Mesendoderm (in vitro differentiated cells): ENCODE results near the gene DCTN2.
"Not testable (repeated sequence)": the region's sequence is repeated elsewhere in the genome, so short reads cannot be mapped to it uniquely, and the experiment has no call there.

Experiments
- DNase-seq: peaks from one replicate; pipeline ENCODE4 v3.0.0; 2013
- H2AK5ac ChIP-seq: 2 replicates; pipeline ENCODE4 v1.6.1; 2013; ENCODE audit warnings: low read length, inconsistent platforms
- H2BK120ac ChIP-seq: 2 replicates; pipeline ENCODE4 v1.6.1; 2013; ENCODE audit warnings: low read depth, mild to moderate bottlenecking, low read length, moderate library complexity, mixed read lengths
- H2BK15ac ChIP-seq: replicated peaks from 2 replicates; pipeline ENCODE4 v1.6.1; 2013; ENCODE audit warnings: low read depth, mild to moderate bottlenecking, moderate library complexity
- H2BK5ac ChIP-seq: 2 replicates; pipeline ENCODE4 v1.6.1; 2013; ENCODE audit warnings: low read length, inconsistent platforms
- H3K18ac ChIP-seq: 2 replicates; pipeline ENCODE4 v1.6.1; 2013; ENCODE audit warnings: mild to moderate bottlenecking, low read length, mixed read lengths
- H3K23ac ChIP-seq: one replicate; pipeline ENCODE4 v1.6.1; 2013; ENCODE audit warnings: low read length
- H3K27ac ChIP-seq: 2 replicates; pipeline ENCODE4 v1.5.1; 2013; ENCODE audit warnings: low read depth, mild to moderate bottlenecking, inconsistent platforms, low read length, moderate library complexity
- H3K27me3 ChIP-seq: 2 replicates; pipeline ENCODE4 v1.6.1; 2013; ENCODE audit warnings: low read length, control low read depth, mild to moderate bottlenecking, inconsistent platforms; ENCODE audit not compliant: insufficient read depth, poor library complexity
- H3K36me3 ChIP-seq: 2 replicates; pipeline ENCODE4 v1.6.1; 2013; ENCODE audit warnings: low read length, inconsistent platforms; ENCODE audit not compliant: control insufficient read depth, insufficient read depth
- H3K4ac ChIP-seq: one replicate; pipeline ENCODE4 v1.6.1; 2013; ENCODE audit warnings: low read depth, mild to moderate bottlenecking, low read length, moderate library complexity
- H3K4me1 ChIP-seq: 2 replicates; pipeline ENCODE4 v1.6.1; 2013; ENCODE audit warnings: low read depth, low read length, inconsistent platforms; ENCODE audit not compliant: control insufficient read depth
- H3K4me2 ChIP-seq: 2 replicates; pipeline ENCODE4 v1.6.1; 2013; ENCODE audit warnings: low read length
- H3K4me3 ChIP-seq: 2 replicates; pipeline ENCODE4 v1.5.1; 2013; ENCODE audit warnings: mild to moderate bottlenecking, low read length
- H3K56ac ChIP-seq: one replicate; pipeline ENCODE4 v1.6.1; 2013; ENCODE audit warnings: low read length
- H3K79me1 ChIP-seq: 2 replicates; pipeline ENCODE4 v1.6.1; 2013; ENCODE audit warnings: low read length, inconsistent platforms
- H3K79me2 ChIP-seq: 2 replicates; pipeline ENCODE4 v1.6.1; 2013; ENCODE audit warnings: mild to moderate bottlenecking, low read length; ENCODE audit not compliant: control insufficient read depth, insufficient read depth
- H3K9ac ChIP-seq: 2 replicates; pipeline ENCODE4 v1.6.1; 2013; ENCODE audit warnings: low read length, inconsistent platforms
- H4K5ac ChIP-seq: one replicate; pipeline ENCODE4 v1.6.1; 2013; ENCODE audit warnings: low read length
- H4K8ac ChIP-seq: one replicate; pipeline ENCODE4 v1.6.1; 2013; ENCODE audit warnings: low read depth, mild to moderate bottlenecking, control low read depth, low read length, moderate library complexity
- WGBS: extraction: QIAGEN DNeasy Blood & Tissue Kit; methylation state at CpG from one replicate; pipeline ENCODE4 v1.1.7; 2013; ENCODE audit warnings: low lambda C conversion rate, missing lambda C conversion rate; ENCODE audit not compliant: insufficient coverage; ENCODE audit errors: extremely low coverage; 5-methylcytosine and 5-hydroxymethylcytosine counted together

Gene DCTN2

GRCh38 chr12:57564178-57564740, 17.3 kb upstream of the DCTN2 start:
- Histone ChIP-seq H3K56ac (no peak overlapping the region), H3K27ac (no peak overlapping the region), H3K23ac (peak overlapping the region; percentile 6), H2AK5ac (no peak overlapping the region), H3K36me3 (no peaks in the 10 kb centered on the region), H3K18ac (no peak overlapping the region), H3K27me3 (no peaks in the 10 kb centered on the region), H3K79me2 (no peaks in the 10 kb centered on the region), H3K4me2 (no peak overlapping the region), H3K4ac (no peak overlapping the region), H3K4me1 (no peaks in the 10 kb centered on the region), H3K4me3 (no peak overlapping the region), H3K79me1 (no peaks in the 10 kb centered on the region), H2BK15ac (no peak overlapping the region), H2BK5ac (no peak overlapping the region), H2BK120ac (no peak overlapping the region), H4K5ac (no peak overlapping the region), H3K9ac (no peak overlapping the region), H4K8ac (no peak overlapping the region)
- DNase-seq = no peak
- WGBS = no CpG with 5 or more reads among the region's 7 CpGs

DNA sequence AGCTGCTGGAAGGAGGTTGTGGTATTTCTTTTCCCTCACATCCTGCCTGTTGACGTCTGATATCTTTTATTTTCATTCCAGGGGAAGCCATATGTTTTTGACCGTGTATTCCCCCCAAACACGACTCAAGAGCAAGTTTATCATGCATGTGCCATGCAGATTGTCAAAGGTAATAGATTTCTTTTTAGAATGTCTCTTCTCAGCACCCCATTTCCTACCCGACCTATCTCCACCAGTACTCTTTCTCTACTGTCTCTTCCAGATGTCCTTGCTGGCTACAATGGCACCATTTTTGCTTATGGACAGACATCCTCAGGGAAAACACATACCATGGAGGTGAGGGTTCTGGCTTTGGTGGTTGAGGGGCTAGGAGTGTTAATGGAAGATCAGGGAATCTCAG, 16.4 kb upstream of the DCTN2 start:
- no peak overlapping the region for H3K4me3 ChIP-seq
- H3K4ac ChIP-seq = no peak overlapping the region
- H2BK120ac ChIP-seq = no peak overlapping the region
- DNase-seq = no peak
- no peak overlapping the region for H2BK15ac ChIP-seq
- H3K79me1 ChIP-seq = no peaks in the 10 kb centered on the region
- no peaks in the 10 kb centered on the region for H3K79me2 ChIP-seq
- no peak overlapping the region for H3K18ac ChIP-seq
- no peak overlapping the region for H4K8ac ChIP-seq
- no peaks in the 10 kb centered on the region for H3K4me1 ChIP-seq
- H3K27ac ChIP-seq = no peak overlapping the region
- H2AK5ac ChIP-seq = no peak overlapping the region
- no peak overlapping the region for H2BK5ac ChIP-seq
- H3K27me3 ChIP-seq = no peaks in the 10 kb centered on the region
- H3K36me3 ChIP-seq = no peaks in the 10 kb centered on the region
- no peak overlapping the region for H3K56ac ChIP-seq
- no peak overlapping the region for H3K4me2 ChIP-seq
- no CpG with 5 or more reads among the region's 4 CpGs for WGBS
- no peak overlapping the region for H3K23ac ChIP-seq
- H3K9ac ChIP-seq = no peak overlapping the region
- H4K5ac ChIP-seq = no peak overlapping the region

DNA sequence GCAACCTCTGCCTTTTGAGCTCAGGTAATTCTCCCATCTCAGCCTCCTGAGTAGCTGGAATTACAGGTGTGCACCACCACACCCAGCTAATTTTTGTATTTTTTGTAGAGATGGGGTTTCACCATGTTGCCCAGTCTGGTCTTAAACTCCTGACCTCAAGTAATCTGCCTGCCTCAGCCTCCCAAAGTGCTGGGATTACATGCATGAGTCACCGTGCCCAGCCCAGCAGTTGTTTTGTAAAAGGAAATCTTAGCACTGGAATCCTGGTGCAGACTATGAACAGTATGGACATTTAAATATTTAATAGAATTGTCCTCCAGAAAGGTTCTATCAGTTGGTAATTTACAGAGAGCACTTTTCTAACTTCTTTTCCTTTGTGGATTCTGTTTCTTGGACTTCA, 14.1 kb upstream of the DCTN2 start:
- no CpG with 5 or more reads among the region's 1 CpG for WGBS
- H3K4ac ChIP-seq, H3K79me1 ChIP-seq, H3K9ac ChIP-seq, H3K27me3 ChIP-seq, H3K56ac ChIP-seq, H3K4me2 ChIP-seq, H2BK5ac ChIP-seq, DNase-seq, H2BK15ac ChIP-seq, H3K79me2 ChIP-seq, H3K18ac ChIP-seq, H3K4me1 ChIP-seq, H4K8ac ChIP-seq, H3K36me3 ChIP-seq, H2AK5ac ChIP-seq, H4K5ac ChIP-seq, H2BK120ac ChIP-seq, H3K23ac ChIP-seq, H3K4me3 ChIP-seq, H3K27ac ChIP-seq: not testable (repeated sequence)

- no CpG with 5 or more reads among the region's 2 CpGs for WGBS
- DNase-seq = no peak
These were observed 13.5 kb upstream of the DCTN2 start for GRCh38 chr12:57560516-57560915.

DNA sequence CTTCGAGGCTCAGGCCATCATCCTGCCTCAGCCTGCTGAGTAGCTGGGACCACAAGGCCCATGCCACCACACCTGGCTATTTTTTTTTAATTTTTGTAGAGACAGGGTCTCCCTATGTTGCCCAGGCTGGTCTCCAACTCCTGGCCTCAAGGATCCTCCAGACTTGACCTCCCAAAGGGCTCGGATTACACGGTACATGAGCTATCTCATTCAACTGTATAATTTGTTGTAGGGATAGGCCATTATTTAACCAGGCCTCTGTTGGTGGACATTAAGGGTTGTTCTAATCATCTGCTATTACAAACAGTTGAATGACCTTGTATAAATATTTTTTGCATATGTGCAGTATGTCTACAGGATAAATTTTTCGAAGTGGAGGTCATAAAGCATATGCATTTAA, 11.9 kb upstream of the DCTN2 start:
- Histone ChIP-seq H4K5ac (no peak overlapping the region), H3K79me1 (no peaks in the 10 kb centered on the region), H3K4me1 (no peaks in the 10 kb centered on the region), H3K23ac (no peak overlapping the region), H4K8ac (no peak overlapping the region), H2AK5ac (no peak overlapping the region), H3K9ac (no peak overlapping the region), H3K4ac (no peak overlapping the region), H3K18ac (no peak overlapping the region), H3K56ac (no peak overlapping the region), H2BK5ac (no peak overlapping the region), H3K4me2 (no peak overlapping the region), H3K27ac (no peak overlapping the region), H2BK120ac (no peak overlapping the region), H2BK15ac (no peak overlapping the region), H3K36me3 (no peaks in the 10 kb centered on the region), H3K79me2 (no peaks in the 10 kb centered on the region), H3K27me3 (no peaks in the 10 kb centered on the region), H3K4me3 (no peak overlapping the region)
- WGBS = no CpG with 5 or more reads among the region's 4 CpGs
- no peak for DNase-seq

More at GRCh38 chr12:57560516-57560915, 13.5 kb upstream of the DCTN2 start:
- no peak overlapping the region for H3K4me3 ChIP-seq
- no peaks in the 10 kb centered on the region for H3K79me2 ChIP-seq
- H4K5ac ChIP-seq = no peak overlapping the region
- no peaks in the 10 kb centered on the region for H3K4me1 ChIP-seq
- H3K36me3 ChIP-seq = no peaks in the 10 kb centered on the region
- H3K9ac ChIP-seq = no peak overlapping the region
- H3K27ac ChIP-seq = no peak overlapping the region
- no peak overlapping the region for H3K18ac ChIP-seq
- H3K4me2 ChIP-seq = no peak overlapping the region
- H2BK120ac ChIP-seq = no peak overlapping the region
- no peaks in the 10 kb centered on the region for H3K27me3 ChIP-seq
- no peaks in the 10 kb centered on the region for H3K79me1 ChIP-seq
- no peak overlapping the region for H4K8ac ChIP-seq
- no peak overlapping the region for H2BK15ac ChIP-seq
- no peak overlapping the region for H3K23ac ChIP-seq
- H3K4ac ChIP-seq = no peak overlapping the region
- no peak overlapping the region for H2BK5ac ChIP-seq
- no peak overlapping the region for H2AK5ac ChIP-seq
- no peak overlapping the region for H3K56ac ChIP-seq

- H3K56ac ChIP-seq = no peak overlapping the region
- no peak overlapping the region for H3K27ac ChIP-seq
- no peak overlapping the region for H3K23ac ChIP-seq
- H3K79me1 ChIP-seq = no peaks in the 10 kb centered on the region
- H3K4me3 ChIP-seq = no peak overlapping the region
- H4K8ac ChIP-seq = no peak overlapping the region
- no peak overlapping the region for H3K9ac ChIP-seq
- H3K4me2 ChIP-seq = no peak overlapping the region
- H2BK15ac ChIP-seq = no peak overlapping the region
- H2BK5ac ChIP-seq = no peak overlapping the region
- H2AK5ac ChIP-seq = no peak overlapping the region
- no peak for DNase-seq
- H2BK120ac ChIP-seq = no peak overlapping the region
- no peak overlapping the region for H3K4ac ChIP-seq
- H3K36me3 ChIP-seq = no peaks in the 10 kb centered on the region
- no peaks in the 10 kb centered on the region for H3K4me1 ChIP-seq
- no peaks in the 10 kb centered on the region for H3K27me3 ChIP-seq
- WGBS = no CpG with 5 or more reads among the region's 1 CpG
- H3K79me2 ChIP-seq = no peaks in the 10 kb centered on the region
- H3K18ac ChIP-seq = no peak overlapping the region
- no peak overlapping the region for H4K5ac ChIP-seq
These were observed 7.9 kb upstream of the DCTN2 start for GRCh38 chr12:57554897-57555296.
